ENCODE data around the gene CENPP. TPM values are rescaled to one million over a fixed set of nuclear protein-coding genes. Genes with fewer than 3 reads are reported as not detected.

Gene CENPP
- total RNA-seq, 2 experiments from 2014 or later = 23.3 to 31.6 TPM

DNA sequence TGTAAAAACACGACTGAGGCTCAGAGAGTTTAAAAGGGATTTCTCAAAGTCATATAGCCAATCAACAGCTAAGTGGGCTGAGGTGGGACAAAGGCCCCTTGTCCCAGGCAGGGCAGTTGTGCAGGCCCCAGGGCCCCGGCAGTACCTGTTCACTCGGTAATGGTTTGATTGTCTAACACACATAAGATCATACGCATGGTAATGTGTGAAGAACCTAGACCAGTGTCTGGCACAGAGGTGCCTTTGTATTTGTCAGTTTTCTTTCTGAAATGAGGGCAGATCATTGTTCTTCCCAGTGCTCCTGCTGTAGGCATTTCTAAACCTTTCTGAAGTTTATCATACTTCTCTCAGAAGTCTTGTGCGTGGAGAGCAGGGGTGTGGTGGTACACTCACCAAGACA lies 277.3 kb downstream of the CENPP start:
- no peaks in the 10 kb centered on the region for H3K27me3 Mint-ChIP-seq
- POLR2A ChIA-PET = no interaction called here

DNA sequence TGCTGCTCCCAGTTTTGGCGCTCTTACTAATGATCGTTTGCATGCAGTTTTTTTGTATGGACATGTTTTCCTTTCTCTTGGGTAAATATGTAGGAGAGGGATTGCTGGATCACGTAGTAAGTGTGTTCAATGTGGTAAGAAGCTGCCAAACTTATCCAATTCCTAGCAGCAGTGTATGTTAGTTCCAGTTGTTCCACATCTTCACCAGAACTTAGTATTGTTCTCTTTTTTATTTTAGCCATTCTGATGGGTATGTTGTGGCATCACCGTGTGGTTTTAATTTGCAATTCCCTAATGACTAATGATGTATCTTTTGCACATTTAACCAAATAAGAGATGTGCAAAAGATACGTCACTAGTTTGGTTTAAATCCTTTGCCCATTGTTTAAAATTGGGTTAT lies 278.2 kb downstream of the CENPP start:
- H3K27me3 Mint-ChIP-seq = no peaks in the 10 kb centered on the region
- no peak for DNase-seq
- POLR2A ChIA-PET = no interaction called here
- H3K27ac Mint-ChIP-seq = no peak overlapping the region
- peaks cover 3% of the 10 kb centered on the region for H3K4me1 Mint-ChIP-seq
- peaks cover 5% of the 10 kb centered on the region for H3K9me3 Mint-ChIP-seq
- H3K4me3 Mint-ChIP-seq = no peak overlapping the region
- CTCF ChIA-PET = interaction anchor here (0.6 kb wide), 1 partner anchor 882 kb away, joined by 4 read pairs; no protein-coding TSS in a partner anchor
- peaks cover 6% of the 10 kb centered on the region for H3K36me3 Mint-ChIP-seq (ENCODE audit: low read depth)

More for the DNA sequence above, 277.3 kb downstream of the CENPP start:
- CTCF ChIA-PET = no interaction called here
- Mint-ChIP-seq H3K4me3 (no peak overlapping the region), H3K36me3 (ENCODE audit: low read depth) (peaks cover 6% of the 10 kb centered on the region), H3K9me3 (peaks cover 5% of the 10 kb centered on the region), H3K27ac (no peak overlapping the region), H3K4me1 (peaks cover 3% of the 10 kb centered on the region)
- no peak for DNase-seq

DNA sequence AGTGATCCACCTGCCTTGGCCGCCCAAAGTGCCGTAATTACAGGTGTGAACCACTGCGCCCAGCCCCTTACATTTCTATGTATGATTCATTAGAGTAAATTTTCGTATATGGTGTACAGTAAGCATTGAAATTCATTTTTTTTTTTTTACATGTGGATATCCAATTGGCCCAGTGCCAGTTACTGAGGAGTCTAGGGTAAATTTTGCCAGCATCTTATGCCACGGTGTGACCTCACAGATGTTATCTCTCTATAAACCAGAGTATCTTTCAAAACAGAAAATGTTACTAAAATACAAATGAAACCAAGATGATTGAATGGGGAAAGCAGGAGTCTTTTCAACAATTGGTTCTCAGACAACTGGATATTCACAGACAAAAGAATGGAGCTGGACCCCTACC lies 279.5 kb downstream of the CENPP start:
- Mint-ChIP-seq H3K4me1 (peaks cover 3% of the 10 kb centered on the region), H3K27ac (no peak overlapping the region), H3K36me3 (ENCODE audit: low read depth) (peaks cover 6% of the 10 kb centered on the region), H3K4me3 (no peak overlapping the region), H3K27me3 (no peaks in the 10 kb centered on the region), H3K9me3 (peaks cover 5% of the 10 kb centered on the region)
- ChIA-PET CTCF (no interaction called here), POLR2A (no interaction called here)
- no peak for DNase-seq

DNA sequence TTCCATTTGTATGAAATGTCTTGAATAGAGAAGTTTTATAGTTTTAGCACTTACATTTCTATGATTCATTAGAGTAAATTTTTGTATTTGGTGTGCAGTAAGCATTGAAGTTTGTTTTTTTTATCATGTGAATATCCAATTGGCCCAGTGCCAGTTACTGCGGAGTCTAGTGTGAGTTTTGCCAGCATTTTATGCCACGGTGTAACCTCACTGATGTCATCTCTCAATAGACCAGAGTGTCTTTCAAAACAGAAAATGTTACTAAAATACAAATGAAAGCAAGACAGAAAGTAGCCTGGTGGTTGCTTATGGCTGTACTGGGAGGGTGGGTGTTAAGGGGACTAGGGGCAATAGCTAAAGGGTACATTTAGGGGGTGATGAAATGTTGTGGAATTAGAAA lies 281.3 kb downstream of the CENPP start:
- Mint-ChIP-seq H3K9me3 (peaks cover 5% of the 10 kb centered on the region), H3K4me3 (no peak overlapping the region), H3K36me3 (ENCODE audit: low read depth) (peaks cover 16% of the 10 kb centered on the region), H3K27ac (no peak overlapping the region), H3K27me3 (no peaks in the 10 kb centered on the region), H3K4me1 (peaks cover 3% of the 10 kb centered on the region)
- ChIA-PET CTCF (no interaction called here), POLR2A (interaction anchor here (0.5 kb wide), 1 partner anchor 482 kb away, joined by 3 read pairs; no protein-coding TSS in a partner anchor)
- DNase-seq = no peak

DNA sequence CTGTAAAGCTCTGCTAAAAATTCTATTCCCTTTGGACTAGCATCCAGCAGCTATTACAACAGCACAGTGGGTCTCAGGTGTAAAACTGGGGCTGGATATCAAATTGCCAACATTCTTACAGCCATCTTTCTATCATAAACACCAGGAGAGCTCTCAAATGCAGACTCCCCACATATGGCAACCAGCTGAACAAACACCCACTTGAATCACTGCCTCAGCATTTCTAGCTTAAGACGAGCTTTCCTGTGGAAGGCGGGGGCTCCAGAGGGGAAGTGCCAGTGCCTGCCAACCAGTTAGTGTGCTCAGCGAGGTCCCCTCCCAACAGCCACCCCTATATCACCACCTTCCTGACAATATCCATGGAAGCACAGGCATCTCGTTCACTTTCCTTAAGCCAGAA lies 282.0 kb downstream of the CENPP start:
- DNase-seq = no peak
- ChIA-PET POLR2A (interaction anchor here (0.5 kb wide), 1 partner anchor 482 kb away, joined by 3 read pairs; no protein-coding TSS in a partner anchor), CTCF (no interaction called here)
- H3K9me3 Mint-ChIP-seq = peaks cover 5% of the 10 kb centered on the region
- H3K27me3 Mint-ChIP-seq = no peaks in the 10 kb centered on the region
- peaks cover 20% of the 10 kb centered on the region for H3K36me3 Mint-ChIP-seq (ENCODE audit: low read depth)
- H3K4me3 Mint-ChIP-seq = no peak overlapping the region
- no peak overlapping the region for H3K27ac Mint-ChIP-seq
- H3K4me1 Mint-ChIP-seq = peaks cover 3% of the 10 kb centered on the region

DNA sequence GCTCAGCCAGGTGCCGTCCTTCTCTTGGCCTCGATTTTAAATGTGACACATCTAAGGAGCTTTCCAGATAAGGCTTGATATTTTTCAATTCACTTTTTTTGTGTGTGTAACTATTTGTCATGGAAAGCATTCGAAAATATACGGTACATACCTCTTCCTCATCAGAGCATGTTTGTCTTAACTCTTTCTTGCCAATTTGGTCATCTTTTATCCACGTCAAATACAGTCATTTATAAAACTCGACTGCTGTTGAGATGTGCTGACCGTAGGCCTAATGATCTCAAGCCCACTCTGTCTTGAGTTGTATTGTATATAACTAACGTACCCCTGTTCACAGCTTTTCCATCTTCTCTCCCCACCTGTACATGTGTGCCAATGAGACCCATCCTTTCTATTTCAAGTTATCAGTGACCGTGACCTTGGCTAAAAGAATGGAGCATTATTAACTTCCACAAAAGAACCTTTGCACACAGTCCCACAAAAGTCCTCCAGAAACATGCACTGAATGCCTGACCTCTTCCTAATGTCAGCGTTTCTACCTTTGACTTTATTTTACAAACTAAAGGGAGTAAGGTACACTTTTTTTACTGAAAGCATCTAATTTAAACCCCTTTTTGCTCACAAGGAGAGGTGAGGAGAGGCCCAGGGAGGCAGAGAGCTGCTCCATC lies 282.6 kb downstream of the CENPP start:
- Mint-ChIP-seq H3K27me3 (no peaks in the 10 kb centered on the region), H3K9me3 (peaks cover 5% of the 10 kb centered on the region), H3K36me3 (ENCODE audit: low read depth) (peaks cover 19% of the 10 kb centered on the region), H3K27ac (no peak overlapping the region), H3K4me3 (no peak overlapping the region), H3K4me1 (peaks cover 3% of the 10 kb centered on the region)
- ChIA-PET POLR2A (no interaction called here), CTCF (no interaction called here)
- no peak for DNase-seq

DNA sequence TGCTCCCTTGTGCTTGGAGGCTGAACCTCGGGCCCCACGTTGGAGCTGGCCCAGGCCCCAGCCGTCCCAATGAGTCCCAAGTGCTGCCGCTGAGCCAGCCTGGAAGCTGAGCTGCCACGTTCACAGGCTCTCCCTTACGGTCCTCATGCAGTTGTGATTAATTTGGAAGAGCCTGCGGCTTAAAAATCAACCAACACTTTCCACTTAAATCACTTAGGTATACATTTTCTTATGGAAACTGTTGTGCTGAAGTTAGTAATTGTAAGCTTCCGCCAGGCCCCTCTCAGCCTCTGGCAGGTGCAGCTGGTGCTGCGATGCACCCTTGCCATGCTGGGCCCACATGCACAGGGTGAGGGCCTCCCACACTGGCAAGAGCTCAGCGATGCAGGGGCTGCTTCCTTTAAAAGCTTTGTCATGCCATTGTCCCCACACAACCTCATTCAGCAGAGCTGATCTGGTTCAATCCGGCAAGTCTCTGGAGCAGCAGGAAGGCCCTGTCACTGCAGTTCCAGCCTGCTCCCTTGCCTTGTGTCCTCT lies 283.2 kb downstream of the CENPP start:
- no peak for DNase-seq
- no peaks in the 10 kb centered on the region for H3K27me3 Mint-ChIP-seq
- peaks cover 17% of the 10 kb centered on the region for H3K36me3 Mint-ChIP-seq (ENCODE audit: low read depth)
- CTCF ChIA-PET = no interaction called here
- POLR2A ChIA-PET = no interaction called here
- H3K4me3 Mint-ChIP-seq = no peak overlapping the region
- no peak overlapping the region for H3K27ac Mint-ChIP-seq
- H3K9me3 Mint-ChIP-seq = peaks cover 2% of the 10 kb centered on the region
- H3K4me1 Mint-ChIP-seq = peaks cover 3% of the 10 kb centered on the region

DNA sequence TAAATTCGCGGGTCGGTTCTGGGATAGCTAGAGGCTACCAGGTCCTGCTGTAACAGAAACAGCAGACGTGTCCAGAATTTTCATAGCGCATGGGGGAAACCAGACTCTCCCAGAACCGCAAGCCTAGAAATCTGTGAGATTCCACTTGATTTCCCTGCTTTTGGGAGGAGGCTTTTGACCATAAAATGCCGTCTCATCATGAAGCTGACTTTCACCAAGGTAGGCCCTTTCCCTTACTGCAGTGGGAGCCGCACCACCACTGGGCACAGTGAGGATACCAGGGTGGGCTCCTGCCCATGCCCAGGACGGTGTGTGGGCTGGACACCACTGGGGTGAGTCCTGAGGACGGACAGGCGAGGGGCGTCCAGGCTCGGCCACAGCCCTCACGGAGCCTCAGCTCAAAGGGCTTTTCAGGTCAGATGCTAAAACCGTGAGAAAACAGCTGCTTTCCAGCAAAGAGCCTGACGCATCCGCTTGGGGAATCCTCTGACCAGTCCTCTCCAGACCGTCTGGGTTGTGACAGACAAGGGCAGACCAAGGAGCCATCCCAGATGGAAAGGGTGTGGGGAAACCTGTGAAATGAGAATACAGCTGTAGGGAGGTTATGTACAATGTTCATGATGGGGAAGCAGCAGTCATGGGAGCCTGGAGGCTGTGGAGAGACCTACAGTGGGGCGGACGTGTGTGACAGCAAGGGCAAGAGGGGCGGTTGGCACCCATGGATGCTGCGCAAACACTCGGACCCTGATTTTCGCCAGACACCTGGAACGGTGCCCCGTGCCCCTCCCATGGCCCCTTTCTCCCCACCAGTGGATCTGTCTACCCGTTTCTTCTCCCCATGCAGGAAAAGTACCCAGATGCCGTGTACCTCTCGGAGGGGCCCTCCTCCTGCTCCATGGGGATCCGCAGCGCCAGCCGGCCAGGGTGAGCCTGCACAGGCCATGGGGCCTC lies 285.0 kb downstream of the CENPP start:
- Mint-ChIP-seq H3K4me1 (no peaks in the 10 kb centered on the region), H3K36me3 (ENCODE audit: low read depth) (peaks cover 25% of the 10 kb centered on the region), H3K27me3 (no peaks in the 10 kb centered on the region), H3K9me3 (no peaks in the 10 kb centered on the region), H3K27ac (no peak overlapping the region), H3K4me3 (no peak overlapping the region)
- CTCF ChIA-PET = interaction anchor here (1.0 kb wide), 1 partner anchor 12 kb away, joined by 3 read pairs; no protein-coding TSS in a partner anchor
- no peak for DNase-seq
- POLR2A ChIA-PET = no interaction called here

DNA sequence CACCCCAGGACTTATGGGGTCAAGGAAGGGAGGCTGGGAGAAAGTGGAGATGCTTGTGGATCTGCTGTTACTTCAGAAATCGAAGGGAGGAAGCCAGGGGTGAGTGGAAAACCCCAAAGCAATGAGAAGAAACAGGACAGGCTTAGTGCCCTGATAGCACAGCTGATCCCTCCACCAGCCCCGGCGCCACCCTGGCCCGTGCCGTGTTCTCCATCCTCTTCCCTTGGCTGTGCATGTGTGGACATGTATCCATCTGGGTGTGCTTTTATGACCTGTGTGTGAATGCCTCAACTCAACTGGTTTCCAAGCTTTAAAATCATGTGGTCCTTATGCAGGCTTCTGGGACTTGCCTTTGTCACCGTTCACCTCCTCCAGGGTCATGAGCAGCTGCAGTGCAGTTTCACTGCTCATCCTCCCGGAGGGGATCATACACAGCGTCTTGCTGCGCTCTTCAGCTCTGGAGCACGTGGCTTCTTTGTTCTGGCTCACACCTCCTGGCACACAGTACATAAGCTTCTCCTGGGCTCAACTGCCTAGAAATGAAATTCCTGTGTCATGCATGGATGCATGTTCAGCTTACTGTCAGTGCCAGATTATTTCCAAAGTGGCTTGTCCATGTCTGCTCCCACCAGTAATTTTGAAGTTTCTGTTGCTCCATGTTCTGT lies 286.0 kb downstream of the CENPP start:
- Mint-ChIP-seq H3K9me3 (no peaks in the 10 kb centered on the region), H3K27ac (no peak overlapping the region), H3K4me1 (no peaks in the 10 kb centered on the region), H3K4me3 (no peak overlapping the region), H3K27me3 (no peaks in the 10 kb centered on the region), H3K36me3 (ENCODE audit: low read depth) (peaks cover 33% of the 10 kb centered on the region)
- ChIA-PET CTCF (no interaction called here), POLR2A (no interaction called here)
- DNase-seq = no peak

DNA sequence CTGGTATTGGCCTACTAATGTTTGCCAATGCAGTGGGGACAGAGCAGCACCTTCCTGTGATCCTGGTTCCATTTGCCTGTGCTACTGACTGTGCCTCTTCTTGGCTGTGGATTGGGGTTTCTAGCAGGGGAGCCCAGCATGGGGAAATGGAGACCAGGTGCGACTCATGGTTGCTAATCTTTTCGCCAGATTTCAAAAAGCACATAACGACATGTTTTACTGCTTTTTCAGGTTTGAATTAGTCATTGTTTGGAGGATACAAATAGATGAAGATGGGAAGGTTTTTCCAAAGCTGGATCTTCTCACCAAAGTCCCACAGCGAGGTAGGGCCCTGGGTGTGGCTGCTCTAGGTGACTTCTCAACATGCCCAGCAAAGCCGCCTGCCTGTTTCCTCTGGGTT lies 286.5 kb downstream of the CENPP start:
- H3K36me3 Mint-ChIP-seq (ENCODE audit: low read depth) = peaks cover 33% of the 10 kb centered on the region
- DNase-seq = no peak
- no peaks in the 10 kb centered on the region for H3K4me1 Mint-ChIP-seq
- no peak overlapping the region for H3K27ac Mint-ChIP-seq
- no peaks in the 10 kb centered on the region for H3K9me3 Mint-ChIP-seq
- H3K4me3 Mint-ChIP-seq = no peak overlapping the region
- CTCF ChIA-PET = no interaction called here
- H3K27me3 Mint-ChIP-seq = no peaks in the 10 kb centered on the region
- POLR2A ChIA-PET = no interaction called here

DNA sequence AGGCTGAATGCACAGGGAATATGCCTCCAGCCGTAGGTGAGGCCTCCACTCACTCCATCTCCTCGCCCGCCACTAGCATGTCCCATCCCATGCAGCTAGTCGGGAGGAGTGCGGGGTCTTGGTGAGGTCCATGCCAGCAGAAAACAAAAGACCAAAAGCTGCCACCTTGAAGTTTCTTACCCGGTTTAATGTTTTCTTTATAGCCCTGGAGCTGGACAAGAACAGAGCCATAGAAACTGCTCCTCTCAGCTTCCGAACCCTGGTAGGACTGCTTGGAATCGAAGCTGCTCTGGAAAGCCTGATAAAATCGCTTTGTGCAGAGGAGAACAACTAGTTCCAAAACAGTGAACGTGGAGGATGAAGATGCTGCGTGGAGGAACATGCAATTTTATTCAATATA lies 287.1 kb downstream of the CENPP start:
- ChIA-PET CTCF (interaction anchor here (0.7 kb wide), 1 partner anchor 265 kb away, joined by 4 read pairs; no protein-coding TSS in a partner anchor), POLR2A (no interaction called here)
- Mint-ChIP-seq H3K36me3 (ENCODE audit: low read depth) (peaks cover 33% of the 10 kb centered on the region), H3K9me3 (no peaks in the 10 kb centered on the region), H3K27me3 (no peaks in the 10 kb centered on the region), H3K4me3 (no peak overlapping the region), H3K27ac (no peak overlapping the region), H3K4me1 (no peaks in the 10 kb centered on the region)
- DNase-seq = no peak

DNA sequence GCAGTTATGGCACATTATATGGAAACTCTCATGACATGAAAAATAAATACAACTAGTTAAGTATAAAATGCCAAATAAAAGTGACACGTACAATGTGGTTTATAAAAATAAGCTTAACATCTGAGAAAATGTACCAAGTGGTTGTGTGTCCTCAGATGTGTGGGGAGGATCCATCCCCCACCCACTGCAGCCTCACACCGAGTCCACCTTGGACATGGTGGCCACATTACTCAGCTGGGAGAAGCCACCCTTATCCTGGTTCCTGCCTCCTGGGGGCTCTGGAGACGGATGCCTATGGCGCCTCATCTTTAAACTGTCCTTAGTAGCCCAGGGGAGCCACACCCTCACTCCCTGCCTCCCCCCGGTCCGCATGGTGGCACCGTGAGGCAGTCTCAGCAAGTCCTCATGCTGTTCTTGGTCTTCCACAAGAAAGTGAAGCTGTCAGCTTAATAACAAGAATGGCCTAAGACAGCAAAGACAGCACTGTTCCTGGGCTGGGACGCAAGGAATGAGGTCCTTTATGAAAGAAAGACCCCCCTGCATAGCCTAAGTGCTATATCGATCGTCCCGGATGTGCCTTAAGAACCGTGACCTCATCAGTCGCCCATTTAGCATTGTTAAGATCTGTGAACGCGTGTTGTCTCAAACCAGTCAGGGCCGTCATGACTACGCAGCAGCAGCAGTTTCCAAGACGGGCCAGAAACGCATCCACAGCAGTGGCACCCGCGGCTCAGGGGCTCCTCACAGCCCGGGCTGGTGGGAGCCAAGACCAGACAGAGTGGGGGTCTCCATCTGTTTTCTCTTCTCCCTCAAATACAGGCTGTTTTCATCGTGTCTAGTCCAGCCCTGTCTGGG lies 287.7 kb downstream of the CENPP start:
- peaks cover 33% of the 10 kb centered on the region for H3K36me3 Mint-ChIP-seq (ENCODE audit: low read depth)
- CTCF ChIA-PET = interaction anchor here (0.7 kb wide), 1 partner anchor 266 kb away, joined by 4 read pairs; no protein-coding TSS in a partner anchor
- no peak overlapping the region for H3K4me3 Mint-ChIP-seq
- no peaks in the 10 kb centered on the region for H3K9me3 Mint-ChIP-seq
- H3K27ac Mint-ChIP-seq = peak overlapping the region; percentile 19
- H3K27me3 Mint-ChIP-seq = no peaks in the 10 kb centered on the region
- POLR2A ChIA-PET = no interaction called here
- no peak for DNase-seq
- no peaks in the 10 kb centered on the region for H3K4me1 Mint-ChIP-seq

Data from activated CD4-positive, alpha-beta T cell treated with anti-CD3 and anti-CD28 coated beads, Interleukin-2, amount 10 ng/mL, durations not matched to agents 7 days and 5 days (primary cell).